ENCODE results near the gene INTU.

INTU gene

DNA sequence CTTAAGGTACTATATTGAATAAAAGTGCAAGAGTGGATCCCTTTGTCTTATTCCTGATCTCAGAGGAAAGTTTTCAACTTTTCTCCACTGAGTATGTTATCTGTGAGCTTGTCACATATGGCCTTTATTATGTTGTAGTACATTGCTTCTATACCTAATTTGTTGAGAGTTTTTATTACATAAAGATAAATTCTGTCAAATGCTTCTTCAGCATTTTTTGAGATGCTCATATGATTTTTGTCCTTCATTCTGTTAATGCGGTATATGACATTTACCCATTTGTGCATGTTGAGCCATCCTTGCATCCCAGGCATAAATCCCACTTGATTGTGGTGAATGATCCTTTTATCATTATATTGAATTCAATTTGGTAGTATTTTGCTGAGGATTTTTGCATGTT, 108.5 kb downstream of the INTU start:
- DNase-seq (ENCODE audit: low read depth in 2 of 3, low spot score in 2 of 3), result no peak

DNA sequence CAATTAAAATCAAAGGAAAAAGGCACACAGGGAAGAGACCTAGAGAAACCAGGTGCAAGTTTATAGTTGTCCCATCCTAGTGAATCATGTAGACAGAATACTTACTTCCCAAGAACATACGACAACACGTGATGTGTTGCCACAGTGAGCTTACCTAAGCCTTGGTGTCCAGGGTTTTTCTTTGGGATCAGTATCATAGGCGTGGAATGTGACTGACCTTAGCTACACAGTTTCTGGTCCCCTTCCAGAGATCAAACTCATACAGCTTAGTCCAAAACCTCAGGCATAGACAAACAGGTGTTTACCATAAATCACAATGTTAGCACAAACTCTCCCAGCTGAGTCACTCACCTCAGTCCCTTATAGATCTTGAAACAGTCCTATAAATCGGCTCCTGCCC, 115.1 kb downstream of the INTU start:
- no peak for DNase-seq (ENCODE audit: low read depth in 2 of 3, low spot score in 2 of 3)

DNA sequence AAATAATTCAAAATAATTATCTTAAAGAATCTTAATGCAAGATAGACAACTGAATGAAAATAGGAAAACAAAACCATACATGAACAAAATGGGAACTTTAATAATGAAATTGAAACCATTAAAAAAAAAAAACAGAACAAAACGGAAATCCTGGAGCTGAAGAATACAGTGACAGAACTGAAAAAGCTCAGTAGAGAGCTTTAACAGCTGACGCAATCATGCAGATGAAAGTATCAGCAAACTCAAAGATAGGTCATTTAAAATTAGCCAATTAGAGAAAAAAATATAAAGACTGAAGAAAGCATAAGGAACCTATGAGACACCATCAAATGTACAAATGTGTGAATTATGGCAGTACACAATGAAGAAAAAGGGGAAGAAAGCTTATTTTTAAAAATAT, 116.2 kb downstream of the INTU start:
- no peak for DNase-seq (ENCODE audit: low read depth in 2 of 3, low spot score in 2 of 3)

DNA sequence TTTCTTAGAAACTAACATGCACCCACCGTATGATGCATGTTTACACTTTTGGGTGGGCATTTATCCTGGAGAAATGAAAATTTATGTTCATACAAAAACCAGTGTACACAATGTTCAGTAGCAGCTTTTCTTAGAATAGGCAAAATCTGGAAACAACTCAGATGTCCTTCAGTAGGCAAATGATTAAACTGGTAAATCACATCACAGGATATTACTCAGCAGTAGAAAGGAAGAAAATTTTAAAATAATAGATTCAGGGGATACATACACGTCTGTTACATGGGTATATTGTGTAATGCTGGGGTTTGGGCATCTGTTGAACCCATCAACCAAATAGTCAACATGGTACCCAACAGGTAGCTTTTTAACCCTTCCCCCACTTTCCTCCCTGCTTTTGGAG, 124.1 kb downstream of the INTU start:
- no peak for DNase-seq (ENCODE audit: low read depth in 2 of 3, low spot score in 2 of 3)

GRCh38 chr4:127759228-127759820, 126.6 kb downstream of the INTU start:
- no peak for DNase-seq (ENCODE audit: low read depth in 2 of 3, low spot score in 2 of 3)

GRCh38 chr4:127759893-127760292, 127.1 kb downstream of the INTU start:
- no peak for DNase-seq (ENCODE audit: low read depth in 2 of 3, low spot score in 2 of 3)

DNA sequence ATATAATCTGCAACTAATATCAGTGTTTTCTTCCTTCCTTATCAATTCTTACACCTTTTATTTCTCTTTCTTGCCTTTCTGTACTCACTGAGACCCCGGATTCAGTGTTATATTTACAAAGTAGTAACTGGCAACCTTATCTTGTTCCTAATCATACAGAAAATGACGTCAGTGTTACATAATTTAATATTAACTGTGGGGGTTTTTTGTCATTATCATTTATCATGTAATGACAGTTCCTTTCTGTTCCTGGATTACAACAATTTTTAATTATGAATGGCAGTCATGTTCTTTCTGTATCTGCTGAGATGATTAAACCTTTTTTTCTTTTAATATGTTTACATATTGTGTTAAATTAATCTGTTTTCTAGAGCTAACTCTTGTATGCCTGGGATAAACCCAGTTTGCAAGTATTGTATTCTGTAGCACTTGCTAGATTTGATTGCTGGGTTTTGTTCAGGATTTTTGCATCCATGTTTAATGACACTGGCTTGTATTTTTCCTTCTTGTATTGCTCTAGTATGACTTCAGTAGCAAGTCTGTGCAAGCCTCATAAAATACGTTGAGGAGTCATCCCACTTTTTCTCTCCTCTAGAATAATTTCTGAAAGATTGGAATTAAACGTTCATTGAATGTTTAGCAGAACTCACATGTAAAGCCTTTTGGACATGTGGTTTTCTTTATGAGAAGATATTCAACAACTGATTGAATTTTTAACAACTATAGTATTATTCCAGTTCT, 138.9 kb downstream of the INTU start:
- DNase-seq (ENCODE audit: low read depth in 2 of 3, low spot score in 2 of 3), result no peak

DNA sequence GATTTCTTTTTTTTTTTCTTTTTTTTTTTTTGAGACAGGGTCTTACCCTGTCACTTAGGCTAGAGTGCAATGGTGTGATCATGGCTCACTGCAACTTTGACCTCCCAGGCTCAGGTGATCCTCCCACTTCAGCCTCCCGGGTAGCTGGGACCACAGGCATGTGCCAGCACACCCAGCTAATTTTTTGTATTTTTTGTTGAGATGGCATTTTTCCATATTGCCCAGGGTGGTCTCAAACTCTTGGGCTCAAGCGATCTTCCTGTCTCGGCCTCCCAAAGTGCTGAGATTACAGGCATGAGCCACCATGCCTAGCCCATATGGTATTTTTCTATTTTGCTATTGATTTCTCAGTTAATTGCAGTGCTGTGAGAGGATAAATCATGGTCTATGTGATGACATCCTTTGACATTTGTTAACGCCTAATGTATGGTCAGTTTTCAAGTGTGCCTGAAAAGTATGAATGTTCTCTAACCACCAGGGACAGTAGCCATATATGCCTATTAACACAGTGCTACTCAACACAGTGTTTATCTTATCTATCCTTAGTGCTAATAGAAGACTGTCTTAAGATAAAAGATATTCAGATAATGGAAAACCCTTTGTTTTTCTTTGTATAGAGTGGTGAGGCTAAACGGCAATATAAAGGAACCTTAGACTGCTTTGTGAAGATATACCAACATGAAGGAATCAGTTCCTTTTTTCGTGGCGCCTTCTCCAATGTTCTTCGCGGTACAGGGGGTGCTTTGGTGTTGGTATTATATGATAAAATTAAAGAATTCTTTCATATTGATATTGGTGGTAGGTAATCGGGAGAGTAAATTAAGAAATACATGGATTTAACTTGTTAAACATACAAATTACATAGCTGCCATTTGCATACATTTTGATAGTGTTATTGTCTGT, 140.3 kb downstream of the INTU start:
- no peak for DNase-seq (ENCODE audit: low read depth in 2 of 3, low spot score in 2 of 3)

DNA sequence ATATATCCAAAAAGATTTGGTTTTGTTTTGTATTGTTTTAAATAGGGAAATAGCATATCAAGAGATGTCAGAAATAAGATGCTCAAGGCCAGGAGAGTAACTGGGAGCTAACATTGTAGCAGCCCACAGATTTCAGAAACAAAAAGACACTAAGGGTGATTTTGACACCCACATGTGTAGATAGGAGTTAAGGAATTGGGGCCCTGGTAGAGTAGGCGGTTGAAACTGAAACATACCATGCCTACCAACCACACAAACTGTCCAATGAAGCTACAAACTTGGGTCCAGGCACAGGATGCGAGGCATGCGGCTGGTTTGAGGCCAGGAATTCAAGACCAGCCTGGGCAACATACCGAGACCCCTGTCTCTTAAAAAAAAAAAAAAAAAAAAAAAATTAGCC, 143.1 kb downstream of the INTU start:
- DNase-seq (ENCODE audit: low read depth in 2 of 3, low spot score in 2 of 3), result no peak

All from activated CD8-positive, alpha-beta memory T cell treated with anti-CD3 and anti-CD28 coated beads for 48 hours (primary cell).